Measurements from ENCODE around the gene MGRN1. TPM values are rescaled to one million over a fixed set of nuclear protein-coding genes. Genes with fewer than 3 reads are reported as not detected.

The MGRN1 gene
- total and polyA plus RNA-seq, 2 experiments from 2014 or later = 29.2 to 30.8 TPM

DNA sequence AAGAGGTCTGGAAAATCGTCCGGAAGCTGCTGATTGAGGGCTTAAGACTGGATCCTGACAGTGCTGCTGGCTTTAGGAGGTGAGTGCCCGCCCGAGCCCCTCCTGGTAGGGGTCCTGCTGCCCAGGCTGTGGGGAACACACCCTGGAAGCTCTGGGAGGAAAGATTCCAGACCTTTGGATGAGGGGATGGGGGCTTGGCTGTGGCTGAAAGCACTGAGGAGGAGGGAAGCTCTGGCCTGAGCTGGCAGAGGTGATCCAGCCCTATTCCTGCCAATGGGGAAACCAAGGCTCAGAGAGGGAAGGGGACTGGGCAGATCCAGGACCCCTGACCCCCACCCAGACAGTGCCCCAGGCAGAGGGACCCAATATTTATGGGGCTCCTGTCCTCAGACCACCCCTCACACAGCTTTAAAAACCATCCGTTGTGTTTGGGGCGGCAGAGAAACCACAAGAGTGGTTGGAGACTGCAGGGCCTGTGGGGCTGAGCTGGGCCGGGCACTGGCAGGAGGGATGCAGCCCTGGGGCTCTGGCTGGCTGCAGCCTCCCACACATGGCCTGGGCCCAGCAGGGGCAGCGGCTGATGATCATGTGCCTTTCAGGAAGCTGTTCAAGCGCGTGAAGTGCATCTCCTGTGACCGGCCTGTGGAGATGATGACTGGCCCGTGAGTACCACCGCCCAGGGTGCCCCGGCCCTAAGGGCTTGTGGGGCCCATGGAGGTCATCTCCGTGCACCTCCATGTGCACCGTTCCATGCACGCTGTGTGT, 32.7 kb upstream of the MGRN1 start:
- no peaks in the 10 kb centered on the region for H3K9me3 ChIP-seq (ENCODE audit: low read depth)
- no peak overlapping the region for H2AFZ ChIP-seq
- no peak overlapping the region for H3K4me2 ChIP-seq
- no peak overlapping the region for H3K27ac ChIP-seq
- H3K4me1 ChIP-seq (ENCODE audit: insufficient read depth) = no peaks in the 10 kb centered on the region
- H4K20me1 ChIP-seq (ENCODE audit: insufficient read depth, poor library complexity, severe bottlenecking) = no peaks in the 10 kb centered on the region
- H3K36me3 ChIP-seq (replicated peaks; ENCODE audit: insufficient read depth, low read depth) = no peaks in the 10 kb centered on the region
- 83% methylated on average over 17 of the region's 17 CpGs for whole genome bisulfite sequencing (ENCODE audit: low lambda C conversion rate, missing lambda C conversion rate)
- no peak for DNase-seq (ENCODE audit: low spot score)
- H3K4me3 ChIP-seq = no peak overlapping the region
- H3K79me2 ChIP-seq = no peaks in the 10 kb centered on the region
- no peak for TF ChIP-seq EZH2 (IDR thresholded peaks at IDR 0.05; ENCODE audit: borderline replicate concordance)
- no peak for TF ChIP-seq EZH2phosphoT487 (IDR thresholded peaks at IDR 0.05; ENCODE audit: low read depth, severe bottlenecking, unreplicated experiment)
- no peak for TF ChIP-seq CTCF (IDR thresholded peaks at IDR 0.05; ENCODE audit: poor library complexity)
- H3K9me2 ChIP-seq (replicated peaks; ENCODE audit: insufficient read depth) = no peaks in the 10 kb centered on the region
- no peaks in the 10 kb centered on the region for H3K27me3 ChIP-seq

- H3K4me1 ChIP-seq (ENCODE audit: insufficient read depth) = no peaks in the 10 kb centered on the region
- no peaks in the 10 kb centered on the region for H3K27me3 ChIP-seq
- no peak for TF ChIP-seq CTCF (IDR thresholded peaks at IDR 0.05; ENCODE audit: poor library complexity)
- no peak for TF ChIP-seq EZH2 (IDR thresholded peaks at IDR 0.05; ENCODE audit: borderline replicate concordance)
- H4K20me1 ChIP-seq (ENCODE audit: insufficient read depth, poor library complexity, severe bottlenecking) = no peaks in the 10 kb centered on the region
- no peak overlapping the region for H3K27ac ChIP-seq
- H3K36me3 ChIP-seq (replicated peaks; ENCODE audit: insufficient read depth, low read depth) = no peaks in the 10 kb centered on the region
- no peak overlapping the region for H3K4me3 ChIP-seq
- no peak overlapping the region for H2AFZ ChIP-seq
- H3K9me2 ChIP-seq (replicated peaks; ENCODE audit: insufficient read depth) = no peaks in the 10 kb centered on the region
- no peaks in the 10 kb centered on the region for H3K9me3 ChIP-seq (ENCODE audit: low read depth)
- WGBS (ENCODE audit: low lambda C conversion rate, missing lambda C conversion rate) = 52% methylated on average over 16 of the region's 16 CpGs
- no peak overlapping the region for H3K4me2 ChIP-seq
- no peak for DNase-seq (ENCODE audit: low spot score)
- H3K79me2 ChIP-seq = no peaks in the 10 kb centered on the region
Observed at GRCh38 chr16:4593086-4593485, 31.5 kb upstream of the MGRN1 start.

GRCh38 chr16:4594433-4595410, 29.9 kb upstream of the MGRN1 start:
- Histone ChIP-seq H3K9me3 (ENCODE audit: low read depth) (no peaks in the 10 kb centered on the region), H2AFZ (no peak overlapping the region), H4K20me1 (ENCODE audit: insufficient read depth, poor library complexity, severe bottlenecking) (no peaks in the 10 kb centered on the region), H3K27me3 (no peaks in the 10 kb centered on the region), H3K36me3 (replicated peaks; ENCODE audit: insufficient read depth, low read depth) (no peaks in the 10 kb centered on the region), H3K4me1 (ENCODE audit: insufficient read depth) (no peaks in the 10 kb centered on the region), H3K79me2 (no peaks in the 10 kb centered on the region), H3K4me2 (no peak overlapping the region), H3K4me3 (no peak overlapping the region), H3K27ac (no peak overlapping the region), H3K9me2 (replicated peaks; ENCODE audit: insufficient read depth) (no peaks in the 10 kb centered on the region)
- 95% methylated on average over 38 of the region's 38 CpGs for WGBS (ENCODE audit: low lambda C conversion rate, missing lambda C conversion rate)
- no peak for DNase-seq (ENCODE audit: low spot score)
- TF ChIP-seq EZH2 (IDR thresholded peaks at IDR 0.05; ENCODE audit: borderline replicate concordance) (no peak), EZH2phosphoT487 (IDR thresholded peaks at IDR 0.05; ENCODE audit: low read depth, severe bottlenecking, unreplicated experiment) (no peak), CTCF (IDR thresholded peaks at IDR 0.05; ENCODE audit: poor library complexity) (no peak)

Data from hepatocyte (in vitro differentiated cells).